Endothelial cell of umbilical vein (primary cell): ENCODE measurements around the gene ZFR2. TPM values are rescaled to one million over a fixed set of nuclear protein-coding genes. Genes with fewer than 3 reads are reported as not detected.
"Not testable (repeated sequence)": the region's sequence is repeated elsewhere in the genome, so short reads cannot be mapped to it uniquely, and the experiment has no call there.

Experiments used
- BruUV-seq: library from RNA; stranded (reverse); fragments of 400-500 nt; replicated peaks from 2 replicates; lab custom pipeline; 2021; lab: Mats Ljungman, UMichigan
- CTCF ChIA-PET: fragments of 300-600, 350-600 bp; sonication (Branson Sonifier 250); formaldehyde crosslinking; loops from one replicate; lab custom pipeline; 2021; ENCODE audit warnings: antibody characterized with exemption, inconsistent platforms; lab: Charles Lee
- POLR2A ChIA-PET: fragments of 300-600, 350-600 bp; sonication (Branson Sonifier 250); formaldehyde crosslinking; loops from one replicate; lab custom pipeline; 2021; ENCODE audit warnings: antibody characterized with exemption, inconsistent platforms; lab: Charles Lee
- DNase-seq: peaks from one replicate; pipeline ENCODE4 v3.0.0-alpha.2; 2011; ENCODE audit warnings: low read depth, low spot score
- FAIRE-seq: peaks from 2 replicates; lab custom pipeline; 2011; peaks lifted over from hg19 to GRCh38; lab: Jason Lieb, UNC
- H2AFZ ChIP-seq: 2 replicates; pipeline ENCODE4 v1.6.0; 2012; ENCODE audit warnings: low read depth, low read length, control low read depth, inconsistent platforms
- H3K27ac ChIP-seq: 2 replicates; pipeline ENCODE4 v1.5.1; 2011; ENCODE audit warnings: low read depth, mild to moderate bottlenecking, control low read depth, low read length, moderate library complexity; ENCODE audit not compliant: insufficient read depth
- H3K27me3 ChIP-seq, 2 experiments: 2 replicates each; pipeline versions ENCODE4 v1.6.0 to v1.6.1; 2011; ENCODE audit warnings: low read length in 2 of 2, mixed read lengths in 1 of 2; ENCODE audit not compliant: control insufficient read depth in 2 of 2, insufficient read depth in 2 of 2
- H3K36me3 ChIP-seq, 2 experiments: 2 replicates in 1 of 2; 3 replicates in 1 of 2; pipeline ENCODE4 v1.5.1; 2011; ENCODE audit warnings: low read length in 2 of 2, mild to moderate bottlenecking in 1 of 2, moderate library complexity in 1 of 2; ENCODE audit not compliant: control insufficient read depth in 2 of 2, insufficient read depth in 2 of 2; ENCODE audit errors: extremely low read depth in 1 of 2
- H3K4me1 ChIP-seq: 3 replicates; pipeline ENCODE4 v1.5.1; 2011; ENCODE audit warnings: mild to moderate bottlenecking, low read length; ENCODE audit not compliant: control insufficient read depth, insufficient read depth; ENCODE audit errors: extremely low read depth
- H3K4me2 ChIP-seq: 2 replicates; pipeline ENCODE4 v1.6.1; 2011; ENCODE audit warnings: low read length, control low read depth, mixed read lengths; ENCODE audit not compliant: insufficient read depth
- H3K4me3 ChIP-seq, 3 experiments: fragments of 200-600 bp in 1 of 3; sonication (generic), shearing (Covaris generic) in 1 of 3; replicated peaks in 1 of 3; 2 replicates each; pipeline ENCODE4 v1.5.1; 2011 to 2016; ENCODE audit warnings: control low read depth in 3 of 3, low read length in 3 of 3, mild to moderate bottlenecking in 2 of 3, inconsistent platforms in 1 of 3, low read depth in 1 of 3, moderate library complexity in 1 of 3; ENCODE audit not compliant: insufficient read depth in 1 of 3
- H3K79me2 ChIP-seq: 2 replicates; pipeline ENCODE4 v1.6.0; 2012; ENCODE audit warnings: low read length, inconsistent platforms; ENCODE audit not compliant: control insufficient read depth, insufficient read depth
- H3K9ac ChIP-seq: replicated peaks from 2 replicates; pipeline ENCODE3; 2011; ENCODE audit warnings: low read length, control low read depth; ENCODE audit not compliant: insufficient read depth; ENCODE audit errors: extremely low read depth
- H3K9me1 ChIP-seq: replicated peaks from 3 replicates; pipeline ENCODE4 v1.6.0; 2011; ENCODE audit warnings: mild to moderate bottlenecking, low read length; ENCODE audit not compliant: control insufficient read depth, insufficient read depth; ENCODE audit errors: extremely low read depth
- H3K9me3 ChIP-seq: replicated peaks from 2 replicates; pipeline ENCODE4 v1.5.1; 2012; ENCODE audit warnings: low read length, inconsistent platforms; ENCODE audit not compliant: control insufficient read depth, insufficient read depth
- H4K20me1 ChIP-seq: replicated peaks from 2 replicates; pipeline ENCODE3; 2011; ENCODE audit warnings: mild to moderate bottlenecking, low read length; ENCODE audit not compliant: control insufficient read depth, insufficient read depth; ENCODE audit errors: extremely low read depth
- CTCF ChIP-seq, 2 donors: IDR thresholded peaks; 1 replicate in 1 of 2; 2 replicates in 1 of 2; pipeline ENCODE4 v1.5.1; 2011; ENCODE audit warnings: low read length in 2 of 2, mild to moderate bottlenecking in 2 of 2, moderate library complexity in 2 of 2, control low read depth in 1 of 2, inconsistent platforms in 1 of 2, low read depth in 1 of 2; ENCODE audit not compliant: insufficient read depth in 1 of 2; ENCODE audit errors: extremely low read depth in 1 of 2
- EZH2 ChIP-seq: IDR thresholded peaks from 2 replicates; pipeline ENCODE4 v1.6.1; 2012; ENCODE audit warnings: borderline replicate concordance, low read depth, mild to moderate bottlenecking, moderate library complexity, low read length, inconsistent platforms; ENCODE audit not compliant: severe bottlenecking
- FOS ChIP-seq: IDR thresholded peaks from 2 replicates; pipeline ENCODE4 v1.6.1; 2011; ENCODE audit warnings: mild to moderate bottlenecking, low read length, moderate library complexity, borderline replicate concordance; ENCODE audit not compliant: insufficient read depth
- GATA2 ChIP-seq: IDR thresholded peaks from 2 replicates; pipeline ENCODE4 v1.7.0; 2011; ENCODE audit warnings: low read depth, mild to moderate bottlenecking, moderate library complexity, mixed read lengths, low read length; ENCODE audit not compliant: insufficient read length, insufficient read depth
- JUN ChIP-seq: IDR thresholded peaks from 2 replicates; pipeline ENCODE4 v1.6.1; 2011; ENCODE audit warnings: borderline replicate concordance, low read depth; ENCODE audit not compliant: insufficient read length, insufficient read depth
- MAX ChIP-seq: IDR thresholded peaks from 2 replicates; pipeline ENCODE4 v1.6.1; 2011; ENCODE audit not compliant: insufficient read depth, insufficient read length
- MYC ChIP-seq: IDR thresholded peaks from one replicate; pipeline ENCODE4 v1.6.1; 2011; ENCODE audit warnings: mild to moderate bottlenecking, low read depth, low read length
- POLR2A ChIP-seq: IDR thresholded peaks from 2 replicates; pipeline ENCODE4 v1.6.1; 2012; ENCODE audit warnings: low read depth, mild to moderate bottlenecking, control low read depth, low read length
- POLR2AphosphoS5 ChIP-seq: IDR thresholded peaks from 2 replicates; pipeline ENCODE4 v1.6.1; 2012; ENCODE audit warnings: low read depth, mild to moderate bottlenecking, control low read depth, low read length, moderate library complexity; ENCODE audit not compliant: insufficient read depth
- dilution Hi-C: fragments of 300-500 bp; cut with MboI; formaldehyde crosslinking; loops from one replicate; pipeline ENCODE4 v1.15.0; 2019; ENCODE audit warnings: low sequenced_read_pairs; ENCODE audit not compliant: extremely low pct_ligation_motif_present
- intact Hi-C: fragments of 100-400 bp; cut with micrococcal nuclease; formaldehyde crosslinking; loops from one replicate; pipeline ENCODE4 v1.10.0; 2022
- polyA plus RNA-seq, 4 experiments: library from polyadenylated mRNA; depleted of rRNA in 3 of 4; stranded (reverse) in 3 of 4; unstranded in 1 of 4; fragments of >200 nt; gene quantifications; 2 replicates each; pipeline versions ENCODE4 v1.2.1 to v1.2.3, GENCODE V29; 2011 to 2012; ENCODE audit warnings: missing spikeins in 1 of 4
- total RNA-seq: library from RNA; stranded (reverse); gene quantifications from 2 replicates; pipeline ENCODE4 v1.2.3, GENCODE V29; 2021

The ZFR2 gene
- total and polyA plus RNA-seq, 2 donors (not counting 3 experiments of a cell fraction or from before 2014, with no cell fraction given) = not detected

GRCh38 chr19:3879656-3880055, 10.8 kb upstream of the ZFR2 start:
- H3K36me3 ChIP-seq = no peaks in the 10 kb centered on the region
- intact Hi-C loops = no loop called here
- no peak overlapping the region for H3K9ac ChIP-seq
- TF ChIP-seq EZH2 = no peak
- TF ChIP-seq FOS = no peak
- no peak for TF ChIP-seq POLR2A
- TF ChIP-seq JUN = no peak
- no peak for TF ChIP-seq CTCF (IDR thresholded peaks at IDR 0.05; ENCODE audit: extremely low read depth in 1 of 2, insufficient read depth in 1 of 2, low read depth in 1 of 2, low read length in 2 of 2)
- no peak for TF ChIP-seq GATA2
- TF ChIP-seq MYC = no peak
- no peak for TF ChIP-seq POLR2AphosphoS5
- TF ChIP-seq MAX = no peak
- no peaks in the 10 kb centered on the region for H4K20me1 ChIP-seq
- no peaks in the 10 kb centered on the region for H3K9me3 ChIP-seq
- no peak for DNase-seq
- no peaks in the 10 kb centered on the region for H3K4me1 ChIP-seq
- no peaks in the 10 kb centered on the region for H3K9me1 ChIP-seq
- FAIRE-seq = no peak
- dilution Hi-C loops = no loop called here
- H2AFZ ChIP-seq = no peak overlapping the region
- H3K79me2 ChIP-seq = no peaks in the 10 kb centered on the region
- no peak overlapping the region for H3K4me2 ChIP-seq
- CTCF ChIA-PET = no interaction called here
- H3K27me3 ChIP-seq = peaks cover 17% of the 10 kb centered on the region in 2 experiments
- BruUV-seq = no TSS peak
- POLR2A ChIA-PET = no interaction called here
- no peak overlapping the region for H3K4me3 ChIP-seq
- H3K27ac ChIP-seq = no peak overlapping the region

GRCh38 chr19:3874695-3875094, 5.9 kb upstream of the ZFR2 start:
- H3K4me2 ChIP-seq, intact Hi-C loops, dilution Hi-C loops, H3K9me3 ChIP-seq, H3K79me2 ChIP-seq, H3K27ac ChIP-seq, H4K20me1 ChIP-seq, BruUV-seq, H3K9me1 ChIP-seq, DNase-seq, POLR2A ChIA-PET, H3K27me3 ChIP-seq, H3K36me3 ChIP-seq, H3K4me3 ChIP-seq, H2AFZ ChIP-seq, H3K9ac ChIP-seq, H3K4me1 ChIP-seq: not testable (repeated sequence)
- FAIRE-seq = peak; percentile 69
- CTCF ChIA-PET = interaction anchor here (0.7 kb wide), 1 partner anchor 121 kb away, joined by 3 read pairs; no protein-coding TSS in a partner anchor
